Keratinocyte (primary cell): ENCODE measurements around the gene RIT2. TPM values are rescaled to one million over a fixed set of nuclear protein-coding genes. Genes with fewer than 3 reads are reported as not detected.

Experiments
- DNase-seq: peaks from one replicate; pipeline ENCODE4 v3.0.0-alpha.2; 2011; ENCODE audit warnings: low read depth, missing footprints, low spot score
- FAIRE-seq: peaks from 2 replicates; lab custom pipeline; 2011; peaks lifted over from hg19 to GRCh38; lab: Jason Lieb, UNC
- H2AFZ ChIP-seq: 2 replicates; pipeline ENCODE4 v1.6.0; 2012; ENCODE audit warnings: low read length, control low read depth, inconsistent platforms; ENCODE audit not compliant: control insufficient read depth
- H3K27ac ChIP-seq: 2 replicates; pipeline ENCODE4 v1.5.1; 2011; ENCODE audit warnings: low read length; ENCODE audit not compliant: control insufficient read depth, insufficient read depth
- H3K27me3 ChIP-seq: 3 replicates; pipeline ENCODE4 v1.6.0; 2011; ENCODE audit warnings: low read length; ENCODE audit not compliant: control insufficient read depth, insufficient read depth; ENCODE audit errors: extremely low read depth
- H3K36me3 ChIP-seq, 2 experiments: 2 replicates in 1 of 2; 3 replicates in 1 of 2; pipeline ENCODE4 v1.5.1; 2011; ENCODE audit warnings: low read length in 2 of 2, mild to moderate bottlenecking in 1 of 2; ENCODE audit not compliant: control insufficient read depth in 2 of 2, insufficient read depth in 2 of 2; ENCODE audit errors: extremely low read depth in 1 of 2
- H3K4me1 ChIP-seq: 3 replicates; pipeline ENCODE4 v1.5.1; 2011; ENCODE audit warnings: low read length; ENCODE audit not compliant: control insufficient read depth, insufficient read depth; ENCODE audit errors: extremely low read depth
- H3K4me2 ChIP-seq: 3 replicates; pipeline ENCODE4 v1.6.0; 2011; ENCODE audit warnings: low read depth, low read length; ENCODE audit not compliant: control insufficient read depth, insufficient read depth; ENCODE audit errors: extremely low read depth
- H3K4me3 ChIP-seq, 3 experiments: fragments of 200-600 bp in 1 of 3; sonication (generic) in 1 of 3; 2 replicates in 2 of 3; 3 replicates in 1 of 3; pipeline ENCODE4 v1.5.1; 2011 to 2016; ENCODE audit warnings: low read length in 3 of 3, mild to moderate bottlenecking in 3 of 3, control low read depth in 2 of 3, inconsistent platforms in 1 of 3, low read depth in 1 of 3, mixed read lengths in 1 of 3, mixed run types in 1 of 3, moderate library complexity in 1 of 3; ENCODE audit not compliant: control insufficient read depth in 2 of 3, insufficient read depth in 2 of 3; ENCODE audit errors: extremely low read depth in 1 of 3
- H3K79me2 ChIP-seq: 2 replicates; pipeline ENCODE4 v1.6.0; 2012; ENCODE audit warnings: low read length; ENCODE audit not compliant: control insufficient read depth, insufficient read depth
- H3K9ac ChIP-seq: 3 replicates; pipeline ENCODE4 v1.6.0; 2011; ENCODE audit warnings: low read length; ENCODE audit not compliant: control insufficient read depth, insufficient read depth; ENCODE audit errors: extremely low read depth
- H3K9me1 ChIP-seq: 3 replicates; pipeline ENCODE4 v1.6.0; 2011; ENCODE audit warnings: low read length; ENCODE audit not compliant: control insufficient read depth, insufficient read depth; ENCODE audit errors: extremely low read depth
- H3K9me3 ChIP-seq: 2 replicates; pipeline ENCODE4 v1.5.1; 2012; ENCODE audit warnings: low read depth, low read length; ENCODE audit not compliant: control insufficient read depth
- H4K20me1 ChIP-seq: 3 replicates; pipeline ENCODE4 v1.6.0; 2011; ENCODE audit warnings: low read length; ENCODE audit not compliant: control insufficient read depth, insufficient read depth; ENCODE audit errors: extremely low read depth
- EZH2 ChIP-seq: IDR thresholded peaks from one replicate; pipeline ENCODE4 v1.6.1; 2012; ENCODE audit warnings: inconsistent platforms, mild to moderate bottlenecking, low read length, moderate library complexity
- dilution Hi-C: fragments of 300-500 bp; cut with MboI; formaldehyde crosslinking; loops from one replicate; pipeline ENCODE4 v1.7.0; 2020; ENCODE audit warnings: low sequenced_read_pairs; ENCODE audit not compliant: extremely low pct_ligation_motif_present
- polyA plus RNA-seq, 5 experiments: library from polyadenylated mRNA; depleted of rRNA in 3 of 5; stranded (reverse) in 3 of 5; stranded (forward) in 1 of 5; unstranded in 1 of 5; fragments of >200 nt; gene quantifications; 1 replicate in 1 of 5; 2 replicates in 3 of 5; 3 replicates in 1 of 5; pipeline versions ENCODE4 v1.2.1 to v1.2.3, GENCODE V29; 2011 to 2012; ENCODE audit warnings: missing spikeins in 2 of 5, low read depth in 1 of 5, low replicate concordance in 1 of 5
- TF ChIP-seq, protein P1 (sequence below), 3 experiments: IDR thresholded peaks in 1 of 3; conservative IDR thresholded peaks in 1 of 3; optimal IDR thresholded peaks in 1 of 3; 2 replicates in 2 of 3; 3 replicates in 1 of 3; pipeline versions ENCODE3 to v1.5.1; 2011; ENCODE audit warnings: low read length in 3 of 3, mild to moderate bottlenecking in 3 of 3, moderate library complexity in 2 of 3, control low read depth in 1 of 3, inconsistent platforms in 1 of 3; ENCODE audit not compliant: insufficient read depth in 2 of 3; ENCODE audit errors: extremely low read depth in 1 of 3

The RIT2 gene
- polyA plus RNA-seq, 1 donor (not counting 4 experiments of a cell fraction or from before 2014, with no cell fraction given): not detected

DNA sequence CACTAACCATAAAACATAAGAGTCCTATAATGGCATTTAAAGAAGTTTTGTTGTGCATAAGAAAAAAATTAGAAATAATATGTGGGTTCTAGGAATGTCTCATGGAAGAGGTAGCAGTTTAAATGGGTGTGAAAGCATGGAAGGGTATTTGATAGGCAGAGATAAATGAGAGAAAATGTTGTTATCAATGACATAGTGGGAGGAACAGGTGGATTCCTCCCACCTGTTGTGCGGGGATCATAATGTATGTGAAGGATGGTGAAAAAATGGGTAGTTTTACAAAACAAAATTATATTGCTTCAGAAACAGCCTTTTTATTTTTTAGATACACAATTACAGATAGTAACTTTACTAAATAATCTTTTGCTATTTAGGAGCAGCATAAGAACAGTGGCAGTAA, 41.7 kb downstream of the RIT2 start:
- Histone ChIP-seq H3K27ac (no peak overlapping the region), H3K9me3 (peaks cover 3% of the 10 kb centered on the region), H3K9ac (no peak overlapping the region), H3K4me1 (no peaks in the 10 kb centered on the region), H4K20me1 (no peaks in the 10 kb centered on the region), H3K9me1 (no peaks in the 10 kb centered on the region), H3K27me3 (no peaks in the 10 kb centered on the region), H3K4me2 (no peak overlapping the region), H3K79me2 (no peaks in the 10 kb centered on the region), H2AFZ (no peak overlapping the region), H3K36me3 (no peaks in the 10 kb centered on the region), H3K4me3 (no peak overlapping the region)
- dilution Hi-C loops: no loop called here
- FAIRE-seq (no peak), DNase-seq (no peak)
- TF ChIP-seq, protein P1, sequence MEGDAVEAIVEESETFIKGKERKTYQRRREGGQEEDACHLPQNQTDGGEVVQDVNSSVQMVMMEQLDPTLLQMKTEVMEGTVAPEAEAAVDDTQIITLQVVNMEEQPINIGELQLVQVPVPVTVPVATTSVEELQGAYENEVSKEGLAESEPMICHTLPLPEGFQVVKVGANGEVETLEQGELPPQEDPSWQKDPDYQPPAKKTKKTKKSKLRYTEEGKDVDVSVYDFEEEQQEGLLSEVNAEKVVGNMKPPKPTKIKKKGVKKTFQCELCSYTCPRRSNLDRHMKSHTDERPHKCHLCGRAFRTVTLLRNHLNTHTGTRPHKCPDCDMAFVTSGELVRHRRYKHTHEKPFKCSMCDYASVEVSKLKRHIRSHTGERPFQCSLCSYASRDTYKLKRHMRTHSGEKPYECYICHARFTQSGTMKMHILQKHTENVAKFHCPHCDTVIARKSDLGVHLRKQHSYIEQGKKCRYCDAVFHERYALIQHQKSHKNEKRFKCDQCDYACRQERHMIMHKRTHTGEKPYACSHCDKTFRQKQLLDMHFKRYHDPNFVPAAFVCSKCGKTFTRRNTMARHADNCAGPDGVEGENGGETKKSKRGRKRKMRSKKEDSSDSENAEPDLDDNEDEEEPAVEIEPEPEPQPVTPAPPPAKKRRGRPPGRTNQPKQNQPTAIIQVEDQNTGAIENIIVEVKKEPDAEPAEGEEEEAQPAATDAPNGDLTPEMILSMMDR (optimal IDR thresholded peaks at IDR 0.05 in 1 of 3, IDR thresholded peaks at IDR 0.05 in 1 of 3, conservative IDR thresholded peaks at IDR 0.05 in 1 of 3; ENCODE audit: extremely low read depth in 1 of 3, insufficient read depth in 2 of 3, low read length in 3 of 3): no peak
- TF ChIP-seq EZH2: no peak

DNA sequence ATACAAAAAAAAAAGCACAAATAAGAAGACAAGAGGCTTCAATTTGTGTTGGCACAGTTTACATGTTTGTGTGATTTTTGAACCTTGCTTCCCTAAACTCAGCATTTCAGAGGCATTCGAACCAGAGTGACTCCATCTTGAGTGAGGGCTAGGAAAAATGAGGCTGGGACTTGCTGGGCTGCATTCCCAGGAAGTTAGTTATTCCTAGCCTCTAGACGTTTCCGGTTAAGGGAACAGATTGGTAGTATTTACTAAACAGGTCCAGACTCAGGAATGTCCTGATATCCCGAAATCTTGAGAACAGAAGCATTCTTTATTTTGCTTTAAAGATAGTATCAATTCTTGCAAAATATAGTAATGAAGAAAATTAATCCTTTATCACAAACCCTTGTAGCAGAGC, 46.7 kb downstream of the RIT2 start:
- dilution Hi-C loops: no loop called here
- DNase-seq: no peak

More for the DNA sequence above, 46.7 kb downstream of the RIT2 start:
- no peak overlapping the region for H3K9ac ChIP-seq
- peaks cover 3% of the 10 kb centered on the region for H3K9me3 ChIP-seq
- H3K9me1 ChIP-seq: no peaks in the 10 kb centered on the region
- no peaks in the 10 kb centered on the region for H3K36me3 ChIP-seq
- TF ChIP-seq EZH2: no peak
- TF ChIP-seq, protein P1 (optimal IDR thresholded peaks at IDR 0.05 in 1 of 3, IDR thresholded peaks at IDR 0.05 in 1 of 3, conservative IDR thresholded peaks at IDR 0.05 in 1 of 3; ENCODE audit: extremely low read depth in 1 of 3, insufficient read depth in 2 of 3, low read length in 3 of 3): no peak
- H3K27ac ChIP-seq: no peak overlapping the region
- H3K4me2 ChIP-seq: no peak overlapping the region
- H3K4me1 ChIP-seq: no peaks in the 10 kb centered on the region
- no peaks in the 10 kb centered on the region for H3K79me2 ChIP-seq
- no peak for FAIRE-seq
- H3K4me3 ChIP-seq: no peak overlapping the region
- no peak overlapping the region for H2AFZ ChIP-seq
- no peaks in the 10 kb centered on the region for H3K27me3 ChIP-seq
- H4K20me1 ChIP-seq: no peaks in the 10 kb centered on the region
